ENCODE measurements around the gene TRAPPC11.

TRAPPC11 gene

GRCh38 chr4:183758061-183758757 lies 99.1 kb downstream of the TRAPPC11 start:
- no peak for DNase-seq (ENCODE audit: low spot score)

- DNase-seq (ENCODE audit: low spot score): no peak
These were observed 99.8 kb downstream of the TRAPPC11 start for GRCh38 chr4:183758758-183759447.

- DNase-seq (ENCODE audit: low spot score): no peak
These were observed 101.2 kb downstream of the TRAPPC11 start for GRCh38 chr4:183760326-183760725.

All from germinal center (tissue), 1 donor.